Breast epithelium (tissue), 4 donors: ENCODE results near the gene AMPD1. TPM values are rescaled to one million over a fixed set of nuclear protein-coding genes. Genes with fewer than 3 reads are reported as not detected.

Source experiments
- DNase-seq, 2 donors: peaks; one replicate each; pipeline ENCODE4 v3.0.0-alpha.2; 2019; ENCODE audit warnings: low spot score in 2 of 2
- H3K27ac ChIP-seq, 2 donors: fragments of 200-600 bp; sonication (generic) in 1 of 2; one replicate each; pipeline ENCODE4 v1.5.1; 2016 to 2019; ENCODE audit warnings: mild to moderate bottlenecking in 1 of 2
- H3K27me3 ChIP-seq, 2 donors: fragments of 200-600 bp; sonication (generic) in 1 of 2; one replicate each; pipeline versions ENCODE4 v1.5.1 to v1.6.0; 2017 to 2019; ENCODE audit warnings: control low read depth in 1 of 2, mild to moderate bottlenecking in 1 of 2
- H3K36me3 ChIP-seq: fragments of 200-600 bp; one replicate; pipeline ENCODE4 v1.5.1; 2019
- H3K4me1 ChIP-seq, 2 donors: fragments of 200-600 bp; sonication (generic); one replicate each; pipeline ENCODE4 v1.5.1; 2016 to 2019; ENCODE audit warnings: control low read depth in 1 of 2
- H3K4me3 ChIP-seq, 3 donors: fragments of 200-600 bp; sonication (generic); 1 replicate in 2 of 3; 2 replicates in 1 of 3; pipeline ENCODE4 v1.5.1; 2016 to 2019; ENCODE audit warnings: mild to moderate bottlenecking in 3 of 3, moderate library complexity in 2 of 3
- H3K9me3 ChIP-seq, 2 donors: fragments of 200-600 bp; sonication (generic) in 1 of 2; one replicate each; pipeline ENCODE4 v1.5.1; 2016 to 2019; ENCODE audit warnings: control low read depth in 1 of 2
- POLR2A ChIP-seq: fragments of 450-650 bp; IDR thresholded peaks from one replicate; pipeline ENCODE4 v1.6.1; 2016; ENCODE audit warnings: antibody characterized with exemption, mild to moderate bottlenecking, moderate library complexity
- POLR2AphosphoS5 ChIP-seq, 3 donors: sonication (generic); formaldehyde crosslinking; IDR thresholded peaks; one replicate each; pipeline ENCODE4 v1.6.1; 2017; ENCODE audit warnings: antibody characterized with exemption in 3 of 3
- intact Hi-C: fragments of 100-400 bp; cut with DNase I; formaldehyde crosslinking; loops from one replicate; pipeline ENCODE4 v1.15.1; 2023; ENCODE audit warnings: low total_unique reads
- total RNA-seq, 3 donors: library from RNA; depleted of rRNA; stranded (reverse); fragments of >200 nt; gene quantifications; one replicate each; pipeline ENCODE4 v1.1.0, GENCODE V29; 2016
- TF ChIP-seq, protein P1 (sequence below), 3 donors: fragments of 450-650 bp; IDR thresholded peaks; one replicate each; pipeline ENCODE4 v1.5.1; 2016 to 2017; ENCODE audit warnings: antibody characterized with exemption in 3 of 3, mild to moderate bottlenecking in 3 of 3, moderate library complexity in 3 of 3

AMPD1 gene
- total RNA-seq, 3 donors from 2014 or later = 2.3 to 2.9 TPM; not detected in 1

GRCh38 chr1:114691061-114691460 lies 4.3 kb downstream of the AMPD1 start:
- intact Hi-C loops = no loop called here
- Histone ChIP-seq H3K27ac (no peak overlapping the region), H3K36me3 (no peaks in the 10 kb centered on the region), H3K4me1 (no peaks in the 10 kb centered on the region), H3K27me3 (peaks cover 0 to 7% of the 10 kb centered on the region in 2 donors), H3K4me3 (no peak overlapping the region), H3K9me3 (no peaks in the 10 kb centered on the region)
- TF ChIP-seq, protein P1, sequence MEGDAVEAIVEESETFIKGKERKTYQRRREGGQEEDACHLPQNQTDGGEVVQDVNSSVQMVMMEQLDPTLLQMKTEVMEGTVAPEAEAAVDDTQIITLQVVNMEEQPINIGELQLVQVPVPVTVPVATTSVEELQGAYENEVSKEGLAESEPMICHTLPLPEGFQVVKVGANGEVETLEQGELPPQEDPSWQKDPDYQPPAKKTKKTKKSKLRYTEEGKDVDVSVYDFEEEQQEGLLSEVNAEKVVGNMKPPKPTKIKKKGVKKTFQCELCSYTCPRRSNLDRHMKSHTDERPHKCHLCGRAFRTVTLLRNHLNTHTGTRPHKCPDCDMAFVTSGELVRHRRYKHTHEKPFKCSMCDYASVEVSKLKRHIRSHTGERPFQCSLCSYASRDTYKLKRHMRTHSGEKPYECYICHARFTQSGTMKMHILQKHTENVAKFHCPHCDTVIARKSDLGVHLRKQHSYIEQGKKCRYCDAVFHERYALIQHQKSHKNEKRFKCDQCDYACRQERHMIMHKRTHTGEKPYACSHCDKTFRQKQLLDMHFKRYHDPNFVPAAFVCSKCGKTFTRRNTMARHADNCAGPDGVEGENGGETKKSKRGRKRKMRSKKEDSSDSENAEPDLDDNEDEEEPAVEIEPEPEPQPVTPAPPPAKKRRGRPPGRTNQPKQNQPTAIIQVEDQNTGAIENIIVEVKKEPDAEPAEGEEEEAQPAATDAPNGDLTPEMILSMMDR (IDR thresholded peaks at IDR 0.05) = no peak
- no peak for TF ChIP-seq POLR2AphosphoS5 (IDR thresholded peaks at IDR 0.05)
- no peak for TF ChIP-seq POLR2A
- no peak for DNase-seq

DNA sequence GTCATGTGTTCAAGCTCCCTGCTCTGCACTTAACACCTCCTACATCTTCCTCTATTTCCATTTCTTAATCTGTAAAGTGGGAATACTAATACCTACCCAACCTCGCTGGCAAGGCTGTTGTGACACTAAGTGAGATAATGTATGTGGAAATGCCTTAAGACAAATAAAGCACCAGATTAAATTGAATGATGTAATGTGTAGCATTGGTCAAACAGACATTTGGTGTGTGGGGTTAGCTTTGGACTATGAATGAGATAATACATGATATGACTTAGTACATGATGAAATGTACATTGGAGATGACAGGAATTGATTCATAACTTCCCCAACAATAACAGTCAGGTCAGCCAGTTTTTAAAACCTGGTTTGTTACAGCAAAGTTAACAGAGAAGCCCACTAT lies 5.2 kb downstream of the AMPD1 start:
- H3K9me3 ChIP-seq = no peaks in the 10 kb centered on the region
- DNase-seq = no peak
- no peak overlapping the region for H3K27ac ChIP-seq
- peaks cover 0 to 7% of the 10 kb centered on the region in 2 donors for H3K27me3 ChIP-seq
- no peaks in the 10 kb centered on the region for H3K4me1 ChIP-seq
- no peak overlapping the region for H3K4me3 ChIP-seq
- intact Hi-C loops = no loop called here
- TF ChIP-seq POLR2A (no peak), POLR2AphosphoS5 (IDR thresholded peaks at IDR 0.05) (no peak)
- TF ChIP-seq, protein P1 (IDR thresholded peaks at IDR 0.05) = no peak
- H3K36me3 ChIP-seq = no peaks in the 10 kb centered on the region

- no peak overlapping the region for H3K27ac ChIP-seq
- DNase-seq = no peak
- no peaks in the 10 kb centered on the region for H3K36me3 ChIP-seq
- intact Hi-C loops = no loop called here
- H3K4me1 ChIP-seq = no peaks in the 10 kb centered on the region
- TF ChIP-seq, protein P1 (IDR thresholded peaks at IDR 0.05) = no peak
- TF ChIP-seq POLR2AphosphoS5 (IDR thresholded peaks at IDR 0.05) (no peak), POLR2A (no peak)
- no peak overlapping the region for H3K4me3 ChIP-seq
- H3K27me3 ChIP-seq = peaks cover 0 to 7% of the 10 kb centered on the region in 2 donors
- H3K9me3 ChIP-seq = no peaks in the 10 kb centered on the region
Measured at GRCh38 chr1:114688526-114688925, 6.8 kb downstream of the AMPD1 start.

- Histone ChIP-seq H3K27ac (no peak overlapping the region), H3K36me3 (no peaks in the 10 kb centered on the region)
- DNase-seq = no peak
Measured at GRCh38 chr1:114685851-114686250, 9.5 kb downstream of the AMPD1 start.

DNA sequence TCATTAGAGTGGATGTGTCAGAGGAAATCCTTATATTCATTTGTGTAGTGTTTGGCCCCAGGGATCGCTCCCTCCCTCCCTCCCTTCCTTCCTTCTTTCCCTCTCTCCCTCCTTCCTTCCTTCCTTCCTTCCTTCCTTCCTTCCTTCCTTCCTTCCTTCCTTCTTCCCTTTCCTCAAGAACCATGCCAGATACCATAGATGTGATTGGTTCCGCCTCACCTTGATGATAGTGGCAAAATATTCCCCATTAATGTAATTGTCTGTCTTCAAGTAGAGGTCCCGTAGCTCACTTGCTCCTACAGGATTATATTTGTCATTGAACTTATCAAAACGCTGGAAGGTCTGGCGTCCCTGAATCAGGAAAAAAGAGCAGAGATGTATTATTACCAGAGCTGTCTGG lies 17.7 kb downstream of the AMPD1 start:
- intact Hi-C loops = no loop called here
- DNase-seq = no peak
- TF ChIP-seq POLR2AphosphoS5 (IDR thresholded peaks at IDR 0.05) (no peak), POLR2A (no peak)
- TF ChIP-seq, protein P1 (IDR thresholded peaks at IDR 0.05) = no peak
- Histone ChIP-seq H3K4me1 (no peaks in the 10 kb centered on the region), H3K4me3 (no peak overlapping the region), H3K27ac (no peak overlapping the region), H3K36me3 (no peaks in the 10 kb centered on the region), H3K9me3 (no peaks in the 10 kb centered on the region), H3K27me3 (no peaks in the 10 kb centered on the region)

More at GRCh38 chr1:114685851-114686250, 9.5 kb downstream of the AMPD1 start:
- peaks cover 0 to 7% of the 10 kb centered on the region in 2 donors for H3K27me3 ChIP-seq
- no peak overlapping the region for H3K4me3 ChIP-seq
- no peaks in the 10 kb centered on the region for H3K4me1 ChIP-seq
- no peak for TF ChIP-seq POLR2AphosphoS5 (IDR thresholded peaks at IDR 0.05)
- TF ChIP-seq POLR2A = no peak
- TF ChIP-seq, protein P1 (IDR thresholded peaks at IDR 0.05) = no peak
- intact Hi-C loops = no loop called here
- no peaks in the 10 kb centered on the region for H3K9me3 ChIP-seq
